B cell (primary cell): ENCODE measurements around the gene GCN1. TPM values are rescaled to one million over a fixed set of nuclear protein-coding genes. Genes with fewer than 3 reads are reported as not detected.

Experiments used
- ATAC-seq: fragments of 200-7000 bp; cut with Tn5 transposase; one replicate; pipeline ENCODE4 v1.10.0; 2021; ENCODE audit warnings: low read depth, mild to moderate bottlenecking, moderate number of reproducible peaks, moderate library complexity
- CTCF ChIA-PET: fragments of 350-600 bp; sonication (Branson Sonifier 250); formaldehyde crosslinking; loops from one replicate; lab custom pipeline; 2021; ENCODE audit warnings: antibody characterized with exemption, inconsistent platforms; lab: Charles Lee
- POLR2A ChIA-PET: fragments of 350-600 bp; sonication (Branson Sonifier 250); formaldehyde crosslinking; loops from one replicate; lab custom pipeline; 2021; ENCODE audit warnings: antibody characterized with exemption; lab: Charles Lee
- DNase-seq: peaks from one replicate; pipeline ENCODE4 v3.0.0; 2013
- H2AFZ ChIP-seq: 2 replicates; pipeline ENCODE4 v1.6.1; 2012; ENCODE audit warnings: mild to moderate bottlenecking, low read depth, low read length; ENCODE audit not compliant: insufficient read depth, poor library complexity, severe bottlenecking
- H3K27ac ChIP-seq, 2 donors: 1 replicate in 1 of 2; 2 replicates in 1 of 2; pipeline ENCODE4 v1.5.1; 2012 to 2013; ENCODE audit warnings: low read length in 2 of 2, mild to moderate bottlenecking in 2 of 2, moderate library complexity in 1 of 2
- H3K27me3 ChIP-seq, 4 experiments: fragments of 200-600 bp in 1 of 4; sonication (generic) in 1 of 4; replicated peaks in 1 of 4; 1 replicate in 2 of 4; 2 replicates in 2 of 4; pipeline versions ENCODE4 v1.6.1 to v1.7.0; 2013 to 2016; ENCODE audit warnings: low read length in 3 of 4, mild to moderate bottlenecking in 2 of 4, mixed read lengths in 1 of 4, moderate library complexity in 1 of 4; ENCODE audit not compliant: insufficient read depth in 4 of 4, control insufficient read depth in 3 of 4; ENCODE audit errors: control extremely low read depth in 1 of 4
- H3K36me3 ChIP-seq, 2 experiments: replicated peaks in 1 of 2; 1 replicate in 1 of 2; 2 replicates in 1 of 2; pipeline versions ENCODE4 v1.6.1 to v1.7.1; 2013; ENCODE audit warnings: low read length in 1 of 2; ENCODE audit not compliant: insufficient read depth in 2 of 2, control insufficient read depth in 1 of 2; ENCODE audit errors: control extremely low read depth in 1 of 2, extremely low read depth in 1 of 2
- H3K4me1 ChIP-seq, 2 donors: fragments of 200-600 bp in 1 of 2; sonication (generic) in 1 of 2; 1 replicate in 1 of 2; 2 replicates in 1 of 2; pipeline versions ENCODE4 v1.5.1 to v1.6.1; 2013 to 2017; ENCODE audit warnings: low read length in 2 of 2; ENCODE audit not compliant: control insufficient read depth in 2 of 2, insufficient read depth in 2 of 2
- H3K4me2 ChIP-seq: replicated peaks from 2 replicates; pipeline ENCODE3; 2012; ENCODE audit warnings: mild to moderate bottlenecking, low read depth, low read length; ENCODE audit not compliant: poor library complexity, severe bottlenecking
- H3K4me3 ChIP-seq, 5 experiments: fragments of 200-600 bp in 1 of 5; sonication (generic) in 1 of 5; 1 replicate in 3 of 5; 2 replicates in 2 of 5; pipeline versions ENCODE4 v1.5.1 to v1.7.0; 2011 to 2016; ENCODE audit warnings: low read length in 4 of 5, mild to moderate bottlenecking in 4 of 5, low read depth in 2 of 5, control low read depth in 1 of 5, moderate library complexity in 1 of 5; ENCODE audit not compliant: insufficient read depth in 1 of 5; ENCODE audit errors: control extremely low read depth in 1 of 5, extremely low read depth in 1 of 5
- H3K79me2 ChIP-seq: fragments of 200-600 bp; sonication (generic); one replicate; pipeline ENCODE4 v1.6.0; 2016; ENCODE audit warnings: low read length; ENCODE audit not compliant: control insufficient read depth, insufficient read depth
- H3K9ac ChIP-seq: fragments of 200-600 bp; sonication (generic); 2 replicates; pipeline ENCODE4 v1.6.1; 2017; ENCODE audit warnings: mild to moderate bottlenecking, low read length, moderate library complexity
- H3K9me3 ChIP-seq, 3 donors: one replicate each; pipeline versions ENCODE4 v1.6.1 to v1.7.1; 2013; ENCODE audit warnings: low read length in 2 of 3; ENCODE audit not compliant: control insufficient read depth in 2 of 3, insufficient read depth in 1 of 3; ENCODE audit errors: control extremely low read depth in 1 of 3
- H4K20me1 ChIP-seq: 2 replicates; pipeline ENCODE4 v1.6.0; 2012; ENCODE audit warnings: mild to moderate bottlenecking, low read length; ENCODE audit not compliant: insufficient read depth, control insufficient read depth, poor library complexity, severe bottlenecking
- H3K27ac Mint-ChIP-seq: one replicate; pipeline ENCODE4 v1.8.0; 2021; ENCODE audit warnings: mixed read lengths
- H3K27me3 Mint-ChIP-seq: one replicate; pipeline ENCODE4 v1.8.0; 2021; ENCODE audit warnings: mixed read lengths
- H3K4me1 Mint-ChIP-seq: one replicate; pipeline ENCODE4 v1.8.0; 2021; ENCODE audit warnings: mixed read lengths
- H3K4me3 Mint-ChIP-seq: one replicate; pipeline ENCODE4 v1.8.0; 2021; ENCODE audit warnings: mixed read lengths
- H3K9me3 Mint-ChIP-seq: one replicate; pipeline ENCODE4 v1.8.0; 2022; ENCODE audit warnings: mixed read lengths; ENCODE audit not compliant: insufficient read depth
- EZH2 ChIP-seq: IDR thresholded peaks from 2 replicates; pipeline ENCODE4 v1.6.1; 2012; ENCODE audit warnings: borderline replicate concordance, low read depth, mild to moderate bottlenecking, moderate library complexity, low read length; ENCODE audit not compliant: insufficient read depth, poor library complexity, severe bottlenecking
- WGBS: methylation state at CpG from one replicate; pipeline ENCODE4 v1.1.5; 2013; ENCODE audit warnings: missing lambda C conversion rate; ENCODE audit not compliant: insufficient coverage; 5-methylcytosine and 5-hydroxymethylcytosine counted together
- intact Hi-C: fragments of 100-400 bp; cut with micrococcal nuclease; formaldehyde crosslinking; loops from one replicate; pipeline ENCODE4 v1.10.0; 2022
- polyA plus RNA-seq: library from polyadenylated mRNA; depleted of rRNA; stranded (reverse); fragments of >200 nt; gene quantifications from 2 replicates; pipeline ENCODE4 v1.2.3, GENCODE V29; 2012
- total RNA-seq, 2 donors: library from RNA; stranded (reverse); fragments of 120-200 nt in 1 of 2; gene quantifications; 1 replicate in 1 of 2; 2 replicates in 1 of 2; pipeline versions ENCODE4 v1.2.3 to v1.2.4, GENCODE V29; 2013 to 2022
- TF ChIP-seq, protein P1 (sequence below): fragments of 200-600 bp; IDR thresholded peaks from one replicate; pipeline ENCODE4 v1.8.0; 2022; ENCODE audit warnings: antibody characterized with exemption, mild to moderate bottlenecking

The GCN1 gene
- total and polyA plus RNA-seq, 2 donors (not counting 1 experiment from before 2014, with no cell fraction given): 41.3 to 127 TPM

DNA sequence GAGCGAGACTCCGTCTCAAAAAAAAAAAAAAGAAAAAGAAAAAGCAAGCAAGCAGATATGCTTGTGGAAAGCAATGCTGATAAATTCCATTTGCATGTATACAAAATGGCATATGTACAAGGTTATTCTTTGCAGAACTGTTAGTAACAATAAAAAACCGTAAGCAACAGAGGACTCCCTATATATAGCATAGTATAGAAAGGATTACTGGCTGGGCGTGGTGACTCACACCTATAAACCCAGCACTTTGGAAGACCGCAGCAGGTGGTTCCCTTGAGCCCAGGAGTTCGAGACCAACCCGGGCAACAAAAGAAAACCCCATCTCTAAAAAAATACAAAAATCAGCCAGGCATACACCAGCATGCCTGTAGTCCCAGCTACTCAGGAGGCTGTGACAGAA, 13.5 kb downstream of the GCN1 start:
- no CpG with 5 or more reads among the region's 7 CpGs for WGBS
- H3K4me2 ChIP-seq: no peak overlapping the region
- H3K9me3 ChIP-seq: no peaks in the 10 kb centered on the region
- peaks cover 45% of the 10 kb centered on the region for H3K79me2 ChIP-seq
- Mint-ChIP-seq H3K4me1 (peaks cover 2% of the 10 kb centered on the region), H3K27me3 (no peaks in the 10 kb centered on the region), H3K4me3 (no peak overlapping the region), H3K9me3 (no peaks in the 10 kb centered on the region), H3K27ac (no peak overlapping the region)
- CTCF ChIA-PET: no interaction called here
- peaks cover 41% of the 10 kb centered on the region for H4K20me1 ChIP-seq
- ATAC-seq (no peak), DNase-seq (no peak)
- H3K4me1 ChIP-seq: no peaks in the 10 kb centered on the region
- peaks cover 0 to 81% of the 10 kb centered on the region in 2 experiments for H3K36me3 ChIP-seq
- TF ChIP-seq, protein P1, sequence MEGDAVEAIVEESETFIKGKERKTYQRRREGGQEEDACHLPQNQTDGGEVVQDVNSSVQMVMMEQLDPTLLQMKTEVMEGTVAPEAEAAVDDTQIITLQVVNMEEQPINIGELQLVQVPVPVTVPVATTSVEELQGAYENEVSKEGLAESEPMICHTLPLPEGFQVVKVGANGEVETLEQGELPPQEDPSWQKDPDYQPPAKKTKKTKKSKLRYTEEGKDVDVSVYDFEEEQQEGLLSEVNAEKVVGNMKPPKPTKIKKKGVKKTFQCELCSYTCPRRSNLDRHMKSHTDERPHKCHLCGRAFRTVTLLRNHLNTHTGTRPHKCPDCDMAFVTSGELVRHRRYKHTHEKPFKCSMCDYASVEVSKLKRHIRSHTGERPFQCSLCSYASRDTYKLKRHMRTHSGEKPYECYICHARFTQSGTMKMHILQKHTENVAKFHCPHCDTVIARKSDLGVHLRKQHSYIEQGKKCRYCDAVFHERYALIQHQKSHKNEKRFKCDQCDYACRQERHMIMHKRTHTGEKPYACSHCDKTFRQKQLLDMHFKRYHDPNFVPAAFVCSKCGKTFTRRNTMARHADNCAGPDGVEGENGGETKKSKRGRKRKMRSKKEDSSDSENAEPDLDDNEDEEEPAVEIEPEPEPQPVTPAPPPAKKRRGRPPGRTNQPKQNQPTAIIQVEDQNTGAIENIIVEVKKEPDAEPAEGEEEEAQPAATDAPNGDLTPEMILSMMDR: no peak
- no peak for TF ChIP-seq EZH2
- H3K4me3 ChIP-seq: no peak overlapping the region
- intact Hi-C loops: no loop called here
- H3K27ac ChIP-seq: no peak overlapping the region
- H3K9ac ChIP-seq: no peak overlapping the region
- POLR2A ChIA-PET: no interaction called here
- H2AFZ ChIP-seq: no peak overlapping the region
- no peaks in the 10 kb centered on the region for H3K27me3 ChIP-seq

DNA sequence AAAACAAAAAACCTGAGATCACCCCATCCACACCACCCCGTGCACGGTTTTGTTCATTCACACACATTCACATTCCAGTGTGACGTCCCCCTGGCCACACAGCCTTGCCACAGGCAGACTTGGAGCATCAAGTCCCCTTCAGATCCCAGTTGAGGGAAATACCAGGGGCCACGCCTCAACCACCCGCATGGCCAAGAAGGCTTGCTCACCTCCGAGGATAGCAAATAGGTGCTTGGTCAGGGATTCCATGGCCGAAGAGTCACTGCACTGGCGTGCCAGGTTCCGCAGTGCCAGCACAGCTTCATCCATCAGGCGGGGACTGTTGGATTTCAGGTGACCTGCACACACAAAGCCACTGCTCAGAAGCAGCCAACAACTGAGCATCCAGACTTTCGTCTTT, 19.0 kb downstream of the GCN1 start:
- Histone ChIP-seq H3K27ac (no peak overlapping the region), H3K4me2 (no peak overlapping the region), H3K36me3 (peaks cover 3 to 79% of the 10 kb centered on the region in 2 experiments), H3K9ac (no peak overlapping the region), H3K4me3 (no peak overlapping the region), H3K79me2 (peaks cover 14% of the 10 kb centered on the region), H2AFZ (no peak overlapping the region), H3K27me3 (no peaks in the 10 kb centered on the region), H4K20me1 (peaks cover 7% of the 10 kb centered on the region), H3K4me1 (peaks cover 0 to 9% of the 10 kb centered on the region in 2 donors), H3K9me3 (no peaks in the 10 kb centered on the region)
- intact Hi-C loops: no loop called here
- CTCF ChIA-PET: interaction anchor here (1.8 kb wide), 1 partner anchor 8 kb away, joined by 5 read pairs; no protein-coding TSS in a partner anchor
- Mint-ChIP-seq H3K27ac (no peak overlapping the region), H3K4me3 (no peak overlapping the region), H3K4me1 (peaks cover 11% of the 10 kb centered on the region), H3K27me3 (no peaks in the 10 kb centered on the region), H3K9me3 (no peaks in the 10 kb centered on the region)
- POLR2A ChIA-PET: interaction anchor here (0.7 kb wide), 1 partner anchor 56 kb away, joined by 6 read pairs; no protein-coding TSS in a partner anchor
- no peak for DNase-seq
- TF ChIP-seq EZH2: no peak
- TF ChIP-seq, protein P1: no peak
- WGBS: 93% methylated on average over 11 of the region's 11 CpGs
- no peak for ATAC-seq
